Forelimb muscle (tissue), 1 donor: ENCODE data around the gene KIF7. TPM values are rescaled to one million over a fixed set of nuclear protein-coding genes. Genes with fewer than 3 reads are reported as not detected.

Experiments used
- DNase-seq: peaks from one replicate; pipeline ENCODE4 v3.0.0-alpha.2; 2013; ENCODE audit warnings: low read depth
- polyA plus RNA-seq: library from polyadenylated mRNA; unstranded; fragments of 120-200 nt; gene quantifications from one replicate; pipeline ENCODE4 v1.2.1, GENCODE V29; 2013; ENCODE audit not compliant: insufficient read length

Gene KIF7
- polyA plus RNA-seq, 1 donor = 5.7 TPM

DNA sequence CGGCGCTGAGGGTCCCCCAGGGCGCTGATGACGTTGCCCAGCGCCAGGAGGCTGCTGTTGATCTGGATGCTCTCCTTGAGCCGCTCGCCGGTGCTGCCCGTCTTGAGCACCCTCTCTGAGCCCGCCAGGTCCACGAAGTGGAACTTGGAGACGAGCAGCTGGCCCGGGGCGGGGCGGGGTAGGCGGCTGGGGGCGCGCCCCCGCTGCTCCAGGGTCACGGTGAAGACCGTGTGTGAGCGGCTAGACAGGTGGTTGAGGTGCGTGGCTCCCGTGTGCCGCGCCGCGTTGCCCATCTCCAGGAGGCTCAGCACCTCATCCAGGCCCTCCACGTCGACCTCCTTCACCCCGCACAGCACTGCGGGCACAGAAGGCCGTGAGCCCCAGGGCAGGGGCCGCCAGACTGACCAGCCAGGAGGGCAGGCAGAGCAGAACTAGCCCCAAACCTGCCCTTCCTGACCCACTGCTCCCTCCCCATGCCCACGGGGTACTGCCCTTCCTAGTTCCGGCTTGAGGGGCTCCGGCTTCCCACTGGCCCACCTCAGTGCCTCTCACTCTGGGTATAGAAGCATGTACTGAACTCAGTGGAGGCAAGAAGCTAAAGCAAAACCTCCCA, 6.1 kb downstream of the KIF7 start:
- DNase-seq = no peak

DNA sequence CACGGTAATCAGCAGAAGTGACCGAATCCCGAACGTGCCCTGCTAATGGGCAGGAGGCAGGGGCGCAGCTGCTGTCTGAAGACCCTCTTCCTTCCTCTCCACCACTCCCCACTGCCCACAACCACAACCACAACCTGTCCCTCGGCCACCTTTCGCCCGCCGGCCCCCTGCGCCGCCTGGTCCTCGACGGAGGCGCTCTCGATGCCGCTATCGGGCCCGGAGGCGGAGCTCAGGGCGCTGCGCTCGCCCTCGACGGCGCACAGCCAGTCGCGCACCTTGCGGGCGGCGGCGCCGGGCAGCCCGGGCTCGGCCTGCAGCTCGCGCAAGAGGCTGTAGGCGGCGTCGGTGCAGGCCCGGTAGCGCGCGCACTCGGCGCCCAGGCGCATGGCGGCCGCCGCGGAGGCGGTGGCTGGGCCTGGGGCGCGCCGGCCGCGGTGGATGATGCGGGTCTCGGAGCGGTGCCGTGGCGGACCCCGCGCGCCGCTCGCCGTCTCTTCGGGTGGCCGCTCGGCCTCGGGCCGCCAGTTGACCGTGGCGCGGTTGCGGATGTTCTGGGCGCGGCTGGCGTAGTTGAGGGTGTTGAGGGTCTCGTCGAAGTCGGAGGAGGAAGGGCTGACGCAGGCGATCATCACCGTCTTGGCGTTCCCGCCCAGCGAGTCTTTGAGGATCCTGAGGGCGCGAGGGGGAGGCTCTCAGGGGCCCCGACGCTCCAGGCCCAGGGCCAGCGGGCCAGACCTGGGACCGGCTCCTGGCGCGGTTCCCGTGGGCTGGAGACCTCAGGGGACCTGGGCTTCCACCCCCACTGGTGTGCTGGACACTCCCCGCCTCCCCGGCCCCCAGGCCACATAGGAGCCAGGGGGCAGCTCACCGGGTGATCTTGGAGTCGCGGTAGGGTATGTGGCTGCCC, 6.9 kb downstream of the KIF7 start:
- DNase-seq = no peak

GRCh38 chr15:89647191-89647851, 7.9 kb downstream of the KIF7 start:
- DNase-seq = no peak

- no peak for DNase-seq
Measured at GRCh38 chr15:89646416-89647141, 8.7 kb downstream of the KIF7 start.

DNA sequence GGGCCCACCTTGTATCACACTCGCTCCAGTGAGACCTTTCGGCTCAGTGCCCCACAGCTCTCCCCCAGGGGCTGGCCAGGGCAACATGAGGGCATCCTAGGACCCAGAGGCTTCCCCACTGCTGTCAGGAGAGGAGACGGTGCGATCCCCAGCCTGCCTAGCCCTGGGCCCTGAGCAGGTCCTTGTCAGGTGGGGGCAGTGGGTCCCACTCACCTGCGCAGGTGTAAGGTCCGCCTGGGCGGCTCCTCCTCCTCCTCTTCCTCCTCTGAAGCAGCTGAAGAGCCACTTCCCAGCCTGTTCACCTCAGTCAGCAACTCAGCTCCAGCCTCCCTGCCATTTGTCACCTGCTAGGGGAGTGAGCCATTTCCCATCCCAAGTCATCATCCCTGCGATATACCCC, 9.6 kb downstream of the KIF7 start:
- no peak for DNase-seq

GRCh38 chr15:89642106-89642505, 13.2 kb downstream of the KIF7 start:
- DNase-seq = no peak

- no peak for DNase-seq
Measured at GRCh38 chr15:89641053-89641452, 14.2 kb downstream of the KIF7 start.

DNA sequence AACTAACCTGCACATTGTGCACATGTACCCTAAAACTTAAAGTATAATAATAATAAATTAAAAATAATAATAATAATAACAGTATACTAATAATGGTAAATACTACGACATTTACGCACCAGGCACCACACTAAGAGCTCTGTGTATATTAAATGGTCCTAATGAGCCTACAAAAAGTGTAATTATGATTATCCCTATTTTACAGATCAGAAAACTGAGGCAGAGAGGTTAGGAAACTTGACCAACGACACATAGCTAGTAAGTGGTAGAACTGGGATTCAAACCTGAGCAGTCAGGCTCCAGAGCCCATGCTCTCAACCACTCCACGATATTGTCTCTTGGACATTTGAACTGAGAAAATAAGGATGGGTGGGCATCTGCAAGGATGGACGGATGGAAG, 15.0 kb downstream of the KIF7 start:
- DNase-seq = no peak

DNA sequence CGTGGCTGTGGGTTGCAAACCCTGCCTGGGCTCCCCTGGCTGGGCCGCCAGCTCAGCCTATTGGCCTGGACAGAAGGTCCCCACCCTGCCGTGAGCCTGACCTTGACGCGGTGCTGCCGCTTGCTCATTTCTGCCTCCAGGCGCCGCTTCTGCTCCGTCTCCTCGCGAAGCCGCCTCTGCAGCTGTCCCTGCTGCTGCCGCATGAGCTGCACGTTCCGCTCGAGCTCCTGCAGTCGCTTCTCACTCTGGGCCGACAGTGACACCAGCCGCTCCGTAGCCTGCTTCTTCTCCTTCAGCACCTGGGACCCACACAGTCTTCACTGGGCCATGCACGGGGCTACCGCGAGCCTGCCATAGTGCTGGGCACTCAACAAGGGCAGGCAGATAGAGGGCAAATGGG, 21.7 kb downstream of the KIF7 start:
- DNase-seq = no peak

DNA sequence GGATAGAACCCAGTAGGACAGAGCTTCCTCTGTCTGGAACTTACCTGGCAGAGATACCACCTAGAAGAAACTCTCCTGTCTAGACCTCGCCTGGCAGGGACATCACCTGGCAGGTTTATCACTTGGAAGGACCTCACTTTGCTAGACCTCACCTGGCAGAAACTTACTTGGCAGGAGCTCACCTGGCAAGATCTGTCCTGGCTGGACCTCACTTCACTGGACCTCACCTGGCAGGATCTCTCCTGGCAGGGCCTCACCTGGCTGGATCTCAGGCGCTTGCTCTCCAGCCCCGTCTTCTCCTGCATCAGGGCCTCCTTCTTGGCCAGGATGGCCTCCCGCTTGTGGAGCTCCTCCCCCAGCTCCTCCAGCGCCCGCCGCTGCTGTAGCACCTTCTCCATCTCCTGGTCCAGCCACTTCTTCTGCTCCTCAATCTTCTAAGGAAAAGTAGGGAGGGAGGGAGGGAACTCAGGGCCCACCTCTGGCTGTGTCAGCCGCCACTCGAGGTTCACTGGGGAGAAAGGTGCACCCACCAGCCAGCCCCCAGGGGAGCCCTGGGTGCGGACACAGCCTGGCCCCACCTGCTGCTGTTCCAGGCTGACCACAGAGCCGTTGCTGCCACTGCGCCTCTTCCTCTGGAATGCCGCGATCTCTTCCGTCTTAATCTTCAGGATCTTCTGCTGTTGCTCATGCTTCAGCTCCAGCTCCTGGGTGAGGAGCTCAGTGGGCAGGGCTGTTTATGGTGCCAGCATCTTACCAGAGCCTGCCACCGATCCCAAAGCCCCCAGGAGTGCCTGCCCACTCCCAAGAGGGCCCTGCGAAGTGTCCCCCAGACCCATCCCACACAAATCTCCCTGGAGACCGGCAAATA, 22.5 kb downstream of the KIF7 start:
- no peak for DNase-seq

DNA sequence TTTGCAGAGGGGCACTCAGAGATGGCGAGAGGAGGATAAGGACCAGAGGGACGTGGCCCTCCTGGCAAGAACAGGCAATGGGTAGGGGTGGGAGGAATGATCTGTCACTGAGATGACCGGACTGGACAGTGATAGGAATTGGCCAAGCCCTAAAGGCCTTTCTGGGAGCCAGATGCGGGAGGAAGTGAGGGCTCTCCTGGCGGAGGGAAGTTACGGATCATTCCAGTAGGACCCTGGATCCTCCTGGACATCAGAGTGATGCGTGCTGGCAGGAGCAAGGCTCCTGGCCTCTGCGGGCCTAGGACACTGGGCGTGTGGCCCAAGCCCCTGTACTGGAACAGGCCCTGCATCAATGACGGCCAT, 23.4 kb downstream of the KIF7 start:
- no peak for DNase-seq

DNA sequence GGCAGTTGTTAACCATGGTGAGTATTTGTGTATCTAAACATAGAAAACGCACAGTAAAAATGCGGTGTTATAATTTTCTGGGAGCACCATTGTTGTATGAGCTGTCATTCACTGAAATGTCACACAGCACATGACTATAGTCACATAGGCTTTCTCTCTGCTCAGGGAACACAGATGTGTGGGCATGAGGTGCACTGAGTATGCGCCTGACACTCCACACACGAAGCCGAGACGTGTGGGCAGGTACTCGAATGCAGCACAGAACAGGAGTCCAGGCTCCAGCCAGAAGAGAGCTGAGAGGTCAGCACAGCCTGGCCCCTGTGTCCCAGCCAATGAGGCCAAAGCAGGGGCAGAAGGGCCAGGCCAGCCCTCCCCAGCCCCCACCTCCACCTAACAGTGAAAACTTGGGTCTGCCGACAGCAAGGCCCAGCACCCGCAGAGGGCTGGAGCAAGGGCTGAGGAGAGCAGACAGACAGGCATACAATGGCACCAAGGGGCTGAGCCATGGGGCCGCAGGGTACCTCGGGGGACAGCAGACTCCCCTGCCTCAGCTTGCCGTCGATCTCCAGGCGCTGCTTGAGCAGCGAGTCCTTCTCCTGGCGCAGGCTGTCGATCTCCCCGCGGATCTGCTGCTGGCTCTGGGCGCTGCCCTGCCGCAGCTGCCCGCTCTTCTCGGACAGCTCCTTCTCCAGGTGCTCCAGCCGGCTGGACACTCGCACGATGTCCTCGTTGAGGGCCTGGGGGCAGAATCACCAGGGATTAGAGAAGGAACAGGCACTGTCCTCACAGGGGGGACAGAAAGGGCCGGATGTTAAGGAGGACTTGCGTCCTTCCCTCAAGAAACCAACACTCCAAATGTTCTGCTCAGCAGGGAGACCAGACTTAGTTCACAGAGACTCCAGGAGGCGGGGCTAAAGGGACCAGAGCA, 24.0 kb downstream of the KIF7 start:
- no peak for DNase-seq

DNA sequence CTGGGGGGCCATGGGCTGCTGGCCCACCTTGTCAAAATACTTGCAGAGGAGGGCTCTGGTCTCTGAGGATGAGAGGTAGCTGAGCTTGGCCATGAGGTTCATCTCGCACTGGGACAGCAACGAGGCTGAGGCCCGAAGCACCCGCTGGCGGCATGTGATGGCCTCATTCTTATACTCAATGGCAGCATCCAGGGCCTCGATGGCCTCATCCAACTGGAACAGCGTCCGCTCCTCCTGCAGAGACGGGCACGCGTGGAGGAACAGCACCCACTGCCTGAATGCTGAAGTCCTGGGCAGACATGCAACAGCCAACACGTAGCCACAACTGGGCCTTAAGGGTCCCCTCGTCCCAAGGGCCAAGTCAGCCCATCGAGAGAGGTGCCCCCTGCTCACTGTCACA, 25.0 kb downstream of the KIF7 start:
- no peak for DNase-seq

GRCh38 chr15:89629829-89630228, 25.4 kb downstream of the KIF7 start:
- no peak for DNase-seq

GRCh38 chr15:89628806-89629715, 26.2 kb downstream of the KIF7 start:
- no peak for DNase-seq

- DNase-seq = no peak
Measured at GRCh38 chr15:89628301-89628700, 27.0 kb downstream of the KIF7 start.

DNA sequence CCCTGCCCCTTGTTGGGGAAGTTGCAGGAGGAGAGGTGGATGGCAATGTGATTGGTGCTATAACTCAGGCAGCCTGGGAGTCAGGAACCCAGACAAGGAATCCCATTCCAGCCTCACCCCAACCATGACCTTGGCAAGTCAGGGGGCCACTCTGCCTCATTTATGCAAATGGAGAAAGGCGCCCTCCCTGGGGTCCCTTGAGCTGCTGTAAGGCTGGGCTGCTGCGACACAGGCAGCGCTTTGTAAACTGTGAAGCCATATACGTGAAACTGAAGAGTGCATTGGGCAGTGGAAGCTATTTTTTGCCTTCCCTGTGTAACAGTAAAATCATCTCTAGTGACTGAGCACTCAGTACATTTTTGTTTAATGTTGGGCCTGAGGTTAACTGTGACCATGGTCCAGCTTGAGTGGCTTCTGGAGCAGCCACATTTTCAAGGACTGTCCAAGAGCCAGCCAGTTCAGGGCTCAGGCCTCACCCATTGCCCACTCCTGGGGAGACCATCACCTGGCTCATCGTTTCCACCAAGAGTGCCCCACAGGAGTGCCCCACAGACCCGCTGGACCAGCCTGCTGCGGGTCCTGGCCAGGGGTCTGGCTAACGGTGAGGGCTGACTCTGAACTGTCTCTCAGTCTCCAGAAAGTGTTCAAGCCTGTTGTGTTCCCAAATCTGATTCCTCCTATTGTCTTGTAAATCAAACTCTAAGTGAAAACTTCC, 27.9 kb downstream of the KIF7 start:
- DNase-seq = no peak

DNA sequence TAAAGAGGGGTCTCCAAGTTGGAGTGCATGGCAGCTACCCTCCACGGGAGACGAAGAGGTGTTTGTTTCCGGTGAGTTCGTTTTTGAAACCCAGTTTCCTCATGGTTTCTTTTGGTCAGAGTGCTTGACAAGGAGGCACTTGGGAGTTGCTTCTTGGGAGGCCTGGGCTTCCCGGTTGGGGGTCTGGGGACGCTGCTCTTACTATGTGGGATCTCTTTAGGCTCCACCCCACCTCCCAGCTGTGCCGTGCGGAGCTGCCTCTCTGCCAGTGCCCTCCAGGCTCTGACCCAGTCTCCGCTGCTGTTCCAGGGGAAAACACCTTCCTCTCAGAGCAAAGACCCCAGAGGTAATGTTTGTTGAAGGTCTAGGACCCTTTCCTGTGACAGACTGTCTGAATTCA, 29.6 kb downstream of the KIF7 start:
- no peak for DNase-seq
